Measurements from ENCODE around the gene PRKN. TPM values are rescaled to one million over a fixed set of nuclear protein-coding genes. Genes with fewer than 3 reads are reported as not detected.

The PRKN gene
- total RNA-seq, 4 donors from 2014 or later, result 5.2 to 121 (median 6.9) TPM

GRCh38 chr6:161796681-161797080 lies 930.9 kb downstream of the PRKN start:
- TF ChIP-seq, protein P1, sequence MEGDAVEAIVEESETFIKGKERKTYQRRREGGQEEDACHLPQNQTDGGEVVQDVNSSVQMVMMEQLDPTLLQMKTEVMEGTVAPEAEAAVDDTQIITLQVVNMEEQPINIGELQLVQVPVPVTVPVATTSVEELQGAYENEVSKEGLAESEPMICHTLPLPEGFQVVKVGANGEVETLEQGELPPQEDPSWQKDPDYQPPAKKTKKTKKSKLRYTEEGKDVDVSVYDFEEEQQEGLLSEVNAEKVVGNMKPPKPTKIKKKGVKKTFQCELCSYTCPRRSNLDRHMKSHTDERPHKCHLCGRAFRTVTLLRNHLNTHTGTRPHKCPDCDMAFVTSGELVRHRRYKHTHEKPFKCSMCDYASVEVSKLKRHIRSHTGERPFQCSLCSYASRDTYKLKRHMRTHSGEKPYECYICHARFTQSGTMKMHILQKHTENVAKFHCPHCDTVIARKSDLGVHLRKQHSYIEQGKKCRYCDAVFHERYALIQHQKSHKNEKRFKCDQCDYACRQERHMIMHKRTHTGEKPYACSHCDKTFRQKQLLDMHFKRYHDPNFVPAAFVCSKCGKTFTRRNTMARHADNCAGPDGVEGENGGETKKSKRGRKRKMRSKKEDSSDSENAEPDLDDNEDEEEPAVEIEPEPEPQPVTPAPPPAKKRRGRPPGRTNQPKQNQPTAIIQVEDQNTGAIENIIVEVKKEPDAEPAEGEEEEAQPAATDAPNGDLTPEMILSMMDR (IDR thresholded peaks at IDR 0.05), result no peak
- no peak for TF ChIP-seq POLR2A (IDR thresholded peaks at IDR 0.05)
- Histone ChIP-seq H3K4me3 (replicated peaks in 1 of 3) (no peak overlapping the region), H3K27ac (no peak overlapping the region), H3K27me3 (no peaks in the 10 kb centered on the region), H3K36me3 (no peaks in the 10 kb centered on the region), H3K4me1 (peaks cover 0 to 4% of the 10 kb centered on the region in 2 donors), H3K9me3 (no peaks in the 10 kb centered on the region)
- intact Hi-C loops (cut with DNase I), result no loop called here
- DNase-seq, result no peak
- 61 to 67% methylated on average over 1 of the region's 1 CpG for WGBS, 2 donors

GRCh38 chr6:161792851-161793493 lies 934.6 kb downstream of the PRKN start:
- Histone ChIP-seq H3K4me3 (replicated peaks in 1 of 3) (no peak overlapping the region), H3K36me3 (no peaks in the 10 kb centered on the region), H3K27me3 (no peaks in the 10 kb centered on the region), H3K9me3 (no peaks in the 10 kb centered on the region), H3K27ac (no peak overlapping the region), H3K4me1 (peaks cover 0 to 4% of the 10 kb centered on the region in 2 donors)
- 65 to 77% methylated on average over 8 of the region's 8 CpGs for WGBS, 2 donors
- intact Hi-C loops (cut with DNase I), result no loop called here
- DNase-seq, result no peak
- TF ChIP-seq POLR2A (IDR thresholded peaks at IDR 0.05), result no peak
- TF ChIP-seq, protein P1 (IDR thresholded peaks at IDR 0.05), result peak in 1 of 6 experiments; percentile 8

DNA sequence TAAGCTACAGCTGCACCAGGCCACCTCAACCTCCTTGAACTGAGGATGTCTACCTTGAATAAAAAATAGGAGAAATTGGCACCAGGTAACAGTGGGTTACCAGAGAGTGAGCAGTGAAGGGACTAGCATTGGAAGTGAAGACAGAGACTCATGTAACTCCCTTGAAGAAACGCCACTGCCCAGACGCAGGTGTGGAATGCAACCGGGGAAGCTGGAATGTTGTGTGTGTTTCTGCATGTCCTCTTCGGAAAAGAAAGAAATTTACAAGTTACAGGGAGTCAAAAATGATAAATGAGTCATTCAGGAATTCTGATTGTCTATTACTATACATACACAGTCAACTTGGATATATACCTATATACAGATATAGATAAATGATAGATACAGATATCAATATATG lies 939.0 kb downstream of the PRKN start:
- H3K36me3 ChIP-seq, result no peaks in the 10 kb centered on the region
- no peak overlapping the region for H3K27ac ChIP-seq
- H3K4me1 ChIP-seq, result peaks cover 0 to 4% of the 10 kb centered on the region in 2 donors
- 75 to 77% methylated on average over 4 of the region's 4 CpGs for whole genome bisulfite sequencing, 2 donors
- no peak overlapping the region for H3K4me3 ChIP-seq (replicated peaks in 1 of 3)
- TF ChIP-seq, protein P1 (IDR thresholded peaks at IDR 0.05), result no peak
- TF ChIP-seq POLR2A (IDR thresholded peaks at IDR 0.05), result no peak
- intact Hi-C loops (cut with DNase I), result no loop called here
- DNase-seq, result no peak
- no peaks in the 10 kb centered on the region for H3K27me3 ChIP-seq
- H3K9me3 ChIP-seq, result no peaks in the 10 kb centered on the region

DNA sequence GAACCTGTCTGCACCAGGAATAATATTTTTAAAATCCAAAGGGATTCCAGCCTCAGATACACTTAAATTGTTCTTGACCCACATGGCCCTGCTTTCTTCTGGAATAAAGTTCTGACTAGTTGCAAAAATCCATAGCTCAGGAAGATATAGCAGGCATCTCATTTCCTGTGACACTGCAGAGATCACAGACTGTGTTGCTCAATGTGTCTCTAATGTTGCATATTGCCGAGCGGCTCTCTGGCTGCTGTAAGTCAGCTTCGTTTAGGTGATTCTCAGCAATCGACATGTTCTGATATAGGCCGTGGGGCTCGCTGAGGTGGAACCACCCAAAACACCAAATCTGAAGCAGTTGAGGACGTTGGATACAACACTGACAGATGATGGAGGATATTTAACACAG lies 955.4 kb downstream of the PRKN start:
- DNase-seq, result no peak
- H3K4me1 ChIP-seq, result peaks cover 0 to 4% of the 10 kb centered on the region in 2 donors
- intact Hi-C loops (cut with DNase I), result no loop called here
- WGBS, 2 donors, result 76 to 83% methylated on average over 7 of the region's 7 CpGs
- H3K27me3 ChIP-seq, result no peaks in the 10 kb centered on the region
- H3K4me3 ChIP-seq (replicated peaks in 1 of 3), result no peak overlapping the region
- TF ChIP-seq, protein P1 (IDR thresholded peaks at IDR 0.05), result no peak
- TF ChIP-seq POLR2A (IDR thresholded peaks at IDR 0.05), result no peak
- H3K27ac ChIP-seq, result no peak overlapping the region
- no peaks in the 10 kb centered on the region for H3K36me3 ChIP-seq
- no peaks in the 10 kb centered on the region for H3K9me3 ChIP-seq

- no peak overlapping the region for H3K27ac ChIP-seq
- no peak overlapping the region for H3K4me3 ChIP-seq (replicated peaks in 1 of 3)
- H3K27me3 ChIP-seq, result no peaks in the 10 kb centered on the region
- no peaks in the 10 kb centered on the region for H3K9me3 ChIP-seq
- TF ChIP-seq, protein P1 (IDR thresholded peaks at IDR 0.05), result no peak
- TF ChIP-seq POLR2A (IDR thresholded peaks at IDR 0.05), result no peak
- intact Hi-C loops (cut with DNase I), result no loop called here
- no peaks in the 10 kb centered on the region for H3K36me3 ChIP-seq
- 65 to 72% methylated on average over 6 of the region's 6 CpGs for WGBS, 2 donors
- no peaks in the 10 kb centered on the region for H3K4me1 ChIP-seq
- DNase-seq, result no peak
Measured at GRCh38 chr6:161761966-161762365, 965.6 kb downstream of the PRKN start.

All from thyroid gland (tissue), 4 donors.